ENCODE measurements around the gene TOR1B. TPM values are rescaled to one million over a fixed set of nuclear protein-coding genes. Genes with fewer than 3 reads are reported as not detected.

TOR1B gene
- total and polyA plus RNA-seq, 7 experiments from 2014 or later, result 10.9 to 30.9 (median 21.7) TPM

DNA sequence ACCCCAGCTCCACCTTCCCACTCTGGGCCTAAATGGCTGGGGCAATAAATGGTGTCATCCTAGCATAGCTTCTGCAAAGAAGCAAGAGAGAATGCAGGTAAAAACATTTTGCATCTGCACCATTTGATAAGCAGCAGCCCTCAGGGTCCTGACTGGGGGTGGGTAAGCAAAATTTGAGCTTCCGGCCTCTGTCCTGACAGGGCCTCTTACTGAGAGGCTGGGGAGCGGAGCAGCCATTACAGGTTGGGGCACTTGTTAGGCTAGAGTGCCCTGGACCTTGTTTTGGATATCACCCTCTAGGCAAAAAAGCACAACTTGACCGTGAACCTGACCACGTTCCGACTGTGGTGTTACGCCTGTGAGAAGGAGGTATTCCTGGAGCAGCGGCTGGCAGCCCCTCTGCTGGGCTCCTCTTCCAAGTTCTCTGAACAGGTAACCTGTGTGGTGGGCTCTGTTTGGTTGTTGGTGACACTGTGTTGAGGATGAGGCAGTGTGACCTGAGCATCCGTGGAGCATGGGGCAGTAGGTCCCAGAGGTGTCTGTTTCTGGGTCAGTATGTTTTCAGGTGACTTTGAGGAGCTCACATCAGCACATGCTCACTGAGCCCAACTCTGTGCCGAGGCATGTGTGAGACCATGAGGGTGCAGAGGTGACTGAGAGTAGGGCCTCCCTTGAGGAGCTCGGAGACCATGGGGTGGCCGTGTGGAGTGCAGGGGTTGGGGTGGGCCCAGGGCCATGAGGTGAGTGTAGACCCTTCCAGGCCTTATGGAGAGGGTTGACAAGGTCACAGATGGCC, 55.4 kb downstream of the TOR1B start:
- ATAC-seq, result no peak
- H3K4me1 ChIP-seq (ENCODE audit: control insufficient read depth in 2 of 2, insufficient read depth in 2 of 2, low read length in 2 of 2), result peaks cover 39 to 62% of the 10 kb centered on the region in 2 donors
- DNase-seq, result no peak
- Mint-ChIP-seq H3K36me3 (peaks cover 7 to 55% (median 37%) of the 10 kb centered on the region in 5 donors), H3K9me3 (no peaks in the 10 kb centered on the region), H3K4me1 (peaks cover 30 to 68% (median 57%) of the 10 kb centered on the region in 7 donors), H3K27me3 (no peaks in the 10 kb centered on the region), H3K4me3 (no peak overlapping the region), H3K27ac (peak overlapping the region in 8 of 9 donors; percentile 38 to 81 (median 64))
- CTCF ChIA-PET, result no interaction called here
- POLR2A ChIA-PET, result interaction anchor here (14.7 kb wide), 1 partner anchor 25 kb away, joined by 162 read pairs; the partner anchor contains the start of genes C9orf78 and USP20
- peaks cover 20 to 61% (median 46%) of the 10 kb centered on the region in 3 experiments for H3K36me3 ChIP-seq (ENCODE audit: control insufficient read depth in 2 of 3, insufficient read depth in 3 of 3, low read length in 3 of 3)
- H3K27me3 ChIP-seq (ENCODE audit: control insufficient read depth in 2 of 2, insufficient read depth in 2 of 2, low read length in 2 of 2), result no peaks in the 10 kb centered on the region
- peak overlapping the region; percentile 32 for H3K27ac ChIP-seq (ENCODE audit: low read depth, low read length)
- H3K4me3 ChIP-seq (ENCODE audit: low read length), result no peak overlapping the region
- H3K9me3 ChIP-seq (ENCODE audit: control insufficient read depth in 2 of 3, low read length in 3 of 3), result no peaks in the 10 kb centered on the region
- intact Hi-C loops (cut with micrococcal nuclease), result no loop called here

Other genes with a start within 250 kb of the TOR1B start
- not detected for gene C9orf50, start 182.1 kb upstream of the TOR1B start, total RNA-seq
- gene C9orf50, start 182.1 kb upstream of the TOR1B start, polyA plus RNA-seq, result not detected
- gene NTMT1, start 177.0 kb upstream of the TOR1B start, total RNA-seq, result 10 to 100 TPM; 31.0 to 50.1 (median 34.2) TPM
- gene NTMT1, start 177.0 kb upstream of the TOR1B start, polyA plus RNA-seq, result 10 to 100 TPM; 49.0 to 58.9 TPM
- 10 to 100 TPM; 25.0 to 33.2 (median 28.1) TPM for gene ASB6, start 161.0 kb upstream of the TOR1B start, total RNA-seq
- gene ASB6, start 161.0 kb upstream of the TOR1B start, polyA plus RNA-seq, result 10 to 100 TPM; 18.5 to 40.9 TPM
- gene PRRX2, start 137.5 kb upstream of the TOR1B start, total RNA-seq, result 1 to 10 TPM in 1 of 5 experiments, not detected in 4; 1.1 TPM
- not detected for gene PRRX2, start 137.5 kb upstream of the TOR1B start, polyA plus RNA-seq
- 1 to 10 TPM in 1 of 5 experiments, under 1 TPM in 2, not detected in 2; 0.19 to 1.1 (median 0.50) TPM for gene PTGES, start 50.1 kb upstream of the TOR1B start, total RNA-seq
- not detected for gene PTGES, start 50.1 kb upstream of the TOR1B start, polyA plus RNA-seq
- gene TOR1A, start 21.0 kb downstream of the TOR1B start, total RNA-seq, result 10 to 100 TPM; 13.8 to 52.9 (median 34.7) TPM
- 10 to 100 TPM; 48.9 to 68.2 TPM for gene TOR1A, start 21.0 kb downstream of the TOR1B start, polyA plus RNA-seq
- gene C9orf78, start 32.1 kb downstream of the TOR1B start, total RNA-seq, result 100 to 1,000 TPM in 2 of 5 experiments, 10 to 100 TPM in 3; 66.2 to 118 (median 95.8) TPM
- 100 to 1,000 TPM; 175 to 234 TPM for gene C9orf78, start 32.1 kb downstream of the TOR1B start, polyA plus RNA-seq
- 100 to 1,000 TPM in 3 of 5 experiments, 10 to 100 TPM in 2; 94.9 to 156 (median 118) TPM for gene USP20, start 32.3 kb downstream of the TOR1B start, total RNA-seq
- 10 to 100 TPM; 41.0 to 87.2 TPM for gene USP20, start 32.3 kb downstream of the TOR1B start, polyA plus RNA-seq
- 100 to 1,000 TPM; 160 to 207 (median 174) TPM for gene FNBP1, start 240.0 kb downstream of the TOR1B start, total RNA-seq
- gene FNBP1, start 240.0 kb downstream of the TOR1B start, polyA plus RNA-seq, result 100 to 1,000 TPM; 138 to 160 TPM